ENCODE results near the gene ACVR2B. TPM values are rescaled to one million over a fixed set of nuclear protein-coding genes. Genes with fewer than 3 reads are reported as not detected.

ACVR2B gene
- total and polyA plus RNA-seq, 10 of the 15 experiments (the other 5 are each of a cell fraction or from before 2014, with no cell fraction given), result 0.27 to 2.9 (median 1.0) TPM

GRCh38 chr3:38497031-38497430 lies 43.3 kb downstream of the ACVR2B start (continued):
- TF ChIP-seq CUX1 (IDR thresholded peaks at IDR 0.05; ENCODE audit: insufficient replicate concordance, low read depth, low read length) (no peak), CHD1 (IDR thresholded peaks at IDR 0.05; ENCODE audit: low read depth, low read length) (no peak), MYB (IDR thresholded peaks at IDR 0.05; ENCODE audit: borderline replicate concordance, low read depth, low read length) (no peak), HDGF (IDR thresholded peaks at IDR 0.05) (no peak), IRF4 (IDR thresholded peaks at IDR 0.05; ENCODE audit: low read depth, low read length) (no peak), CBX3 (IDR thresholded peaks at IDR 0.05; ENCODE audit: borderline replicate concordance, low read depth) (no peak), CTCF (IDR thresholded peaks at IDR 0.05 in 2 of 3, conservative IDR thresholded peaks at IDR 0.05 in 1 of 3; ENCODE audit: control insufficient read depth in 2 of 3, extremely low read depth in 1 of 3, insufficient read depth in 1 of 3, low read depth in 3 of 3, low read length in 3 of 3) (no peak), NRF1 (conservative IDR thresholded peaks at IDR 0.05; ENCODE audit: low read depth, low read length) (no peak), SRF (IDR thresholded peaks at IDR 0.05; ENCODE audit: low read depth in 2 of 2, low read length in 2 of 2) (no peak), CREM (IDR thresholded peaks at IDR 0.05; ENCODE audit: low read depth) (no peak)
